Measurements from ENCODE around the gene RAD51B. TPM values are rescaled to one million over a fixed set of nuclear protein-coding genes. Genes with fewer than 3 reads are reported as not detected.

Gene RAD51B
- total RNA-seq, 1 donor from 2014 or later = 16.7 TPM

- H3K4me1 Mint-ChIP-seq = peaks cover 78% of the 10 kb centered on the region
- no peak for TF ChIP-seq CTCF (conservative IDR thresholded peaks at IDR 0.05)
- no peak for DNase-seq (ENCODE audit: low read depth, low spot score)
Measured at GRCh38 chr14:68401317-68401716, 581.7 kb downstream of the RAD51B start.

GRCh38 chr14:68401855-68402254 is 582.3 kb downstream of the RAD51B start:
- Mint-ChIP-seq H3K9me3 (no peaks in the 10 kb centered on the region), H3K4me1 (peaks cover 72% of the 10 kb centered on the region), H3K27ac (ENCODE audit: unreplicated experiment) (no peak overlapping the region), H3K36me3 (ENCODE audit: low read depth) (no peaks in the 10 kb centered on the region), H3K27me3 (ENCODE audit: low read depth) (no peaks in the 10 kb centered on the region), H3K4me3 (no peak overlapping the region)
- DNase-seq (ENCODE audit: low read depth, low spot score) = no peak
- no peak for TF ChIP-seq CTCF (conservative IDR thresholded peaks at IDR 0.05)

More at GRCh38 chr14:68401317-68401716, 581.7 kb downstream of the RAD51B start:
- H3K27ac Mint-ChIP-seq (ENCODE audit: unreplicated experiment) = peak overlapping the region; percentile 87
- H3K9me3 Mint-ChIP-seq = no peaks in the 10 kb centered on the region
- H3K4me3 Mint-ChIP-seq = peak overlapping the region; percentile 47
- H3K27me3 Mint-ChIP-seq (ENCODE audit: low read depth) = no peaks in the 10 kb centered on the region
- H3K36me3 Mint-ChIP-seq (ENCODE audit: low read depth) = no peaks in the 10 kb centered on the region

- no peak for TF ChIP-seq CTCF (conservative IDR thresholded peaks at IDR 0.05)
- Mint-ChIP-seq H3K4me1 (peaks cover 68% of the 10 kb centered on the region), H3K27ac (ENCODE audit: unreplicated experiment) (no peak overlapping the region), H3K4me3 (no peak overlapping the region), H3K36me3 (ENCODE audit: low read depth) (no peaks in the 10 kb centered on the region), H3K9me3 (no peaks in the 10 kb centered on the region), H3K27me3 (ENCODE audit: low read depth) (no peaks in the 10 kb centered on the region)
- no peak for DNase-seq (ENCODE audit: low read depth, low spot score)
Measured at GRCh38 chr14:68402525-68403101, 583.0 kb downstream of the RAD51B start.

- peaks cover 66% of the 10 kb centered on the region for H3K4me1 Mint-ChIP-seq
- H3K9me3 Mint-ChIP-seq = no peaks in the 10 kb centered on the region
- peak overlapping the region; percentile 25 for H3K27ac Mint-ChIP-seq (ENCODE audit: unreplicated experiment)
- no peaks in the 10 kb centered on the region for H3K27me3 Mint-ChIP-seq (ENCODE audit: low read depth)
- TF ChIP-seq CTCF (conservative IDR thresholded peaks at IDR 0.05) = no peak
- no peaks in the 10 kb centered on the region for H3K36me3 Mint-ChIP-seq (ENCODE audit: low read depth)
- H3K4me3 Mint-ChIP-seq = peak overlapping the region; percentile 45
- no peak for DNase-seq (ENCODE audit: low read depth, low spot score)
Measured at GRCh38 chr14:68403191-68404145, 583.9 kb downstream of the RAD51B start.

GRCh38 chr14:68404146-68404527 is 584.6 kb downstream of the RAD51B start:
- Mint-ChIP-seq H3K27ac (ENCODE audit: unreplicated experiment) (peak overlapping the region; percentile 25), H3K4me3 (no peak overlapping the region), H3K4me1 (peaks cover 66% of the 10 kb centered on the region), H3K27me3 (ENCODE audit: low read depth) (no peaks in the 10 kb centered on the region), H3K36me3 (ENCODE audit: low read depth) (no peaks in the 10 kb centered on the region), H3K9me3 (no peaks in the 10 kb centered on the region)
- no peak for DNase-seq (ENCODE audit: low read depth, low spot score)
- no peak for TF ChIP-seq CTCF (conservative IDR thresholded peaks at IDR 0.05)
